Epithelial cell of proximal tubule (primary cell): ENCODE measurements around the gene IFIH1. TPM values are rescaled to one million over a fixed set of nuclear protein-coding genes. Genes with fewer than 3 reads are reported as not detected.

Experiments used
- DNase-seq: peaks from one replicate; pipeline ENCODE4 v3.0.0-alpha.2; 2011; ENCODE audit warnings: low read depth
- H3K4me3 ChIP-seq: 2 replicates; pipeline ENCODE4 v1.5.1; 2011; ENCODE audit warnings: low read depth, mild to moderate bottlenecking, low read length
- CTCF ChIP-seq: conservative IDR thresholded peaks from 2 replicates; pipeline ENCODE4 v1.5.1; 2012; ENCODE audit warnings: low read depth, mild to moderate bottlenecking, low read length
- total RNA-seq: library from RNA; depleted of rRNA; stranded (reverse); fragments of >200 nt; gene quantifications from 2 replicates; pipeline ENCODE4 v1.2.3, GENCODE V29; 2015

IFIH1 gene
- total RNA-seq, 1 donor from 2014 or later = 4.8 TPM

- H3K4me3 ChIP-seq = no peak overlapping the region
- TF ChIP-seq CTCF = no peak
- no peak for DNase-seq
Measured at GRCh38 chr2:162312853-162313252, 5.6 kb downstream of the IFIH1 start.

GRCh38 chr2:162308747-162309503, 9.6 kb downstream of the IFIH1 start:
- DNase-seq = no peak
- no peak for TF ChIP-seq CTCF
- H3K4me3 ChIP-seq = no peak overlapping the region

- TF ChIP-seq CTCF = no peak
- H3K4me3 ChIP-seq = no peak overlapping the region
- DNase-seq = no peak
Measured at GRCh38 chr2:162305901-162306300, 12.6 kb downstream of the IFIH1 start.

GRCh38 chr2:162301877-162302276, 16.6 kb downstream of the IFIH1 start:
- no peak overlapping the region for H3K4me3 ChIP-seq
- no peak for TF ChIP-seq CTCF
- no peak for DNase-seq

- no peak overlapping the region for H3K4me3 ChIP-seq
- peak; percentile 15 for DNase-seq
- TF ChIP-seq CTCF = peak; percentile 83
Measured at GRCh38 chr2:162301151-162301804, 17.2 kb downstream of the IFIH1 start.

GRCh38 chr2:162300266-162300665, 18.2 kb downstream of the IFIH1 start:
- TF ChIP-seq CTCF = no peak
- H3K4me3 ChIP-seq = no peak overlapping the region

More at GRCh38 chr2:162300266-162300665, 18.2 kb downstream of the IFIH1 start:
- no peak for DNase-seq
